DOHH2 (cell line): Measurements from ENCODE around the gene MYBPC2.

ENCODE experiments used
- H3F3A ChIP-seq: fragments of 200-600 bp; sonication (generic), shearing (Covaris generic); 2 replicates; pipeline ENCODE4 v1.6.0; 2016; ENCODE audit warnings: antibody characterized with exemption, mild to moderate bottlenecking; ENCODE audit not compliant: control insufficient read depth, insufficient read depth
- H3K27ac ChIP-seq: fragments of 200-600 bp; sonication (generic); 2 replicates; pipeline ENCODE4 v1.5.1; 2014; ENCODE audit warnings: low read depth, mild to moderate bottlenecking, low read length, moderate library complexity
- H3K27me3 ChIP-seq: fragments of 200-600 bp; sonication (generic); 2 replicates; pipeline ENCODE4 v1.6.1; 2014; ENCODE audit warnings: mild to moderate bottlenecking, low read length, mixed read lengths; ENCODE audit not compliant: control insufficient read depth
- H3K36me3 ChIP-seq: fragments of 200-600 bp; sonication (generic); 2 replicates; pipeline ENCODE4 v1.6.1; 2014; ENCODE audit warnings: mild to moderate bottlenecking, low read length, moderate library complexity, mixed read lengths; ENCODE audit not compliant: control insufficient read depth
- H3K4me1 ChIP-seq: fragments of 200-600 bp; sonication (generic); 2 replicates; pipeline ENCODE4 v1.6.1; 2014; ENCODE audit warnings: mild to moderate bottlenecking, low read length, mixed read lengths; ENCODE audit not compliant: control insufficient read depth
- H3K4me2 ChIP-seq: fragments of 200-600 bp; sonication (generic); 2 replicates; pipeline ENCODE4 v1.6.0; 2014; ENCODE audit warnings: mild to moderate bottlenecking, low read length, moderate library complexity
- H3K4me3 ChIP-seq: fragments of 200-600 bp; sonication (generic); 2 replicates; pipeline ENCODE4 v1.5.1; 2014; ENCODE audit warnings: mild to moderate bottlenecking, low read length, mixed read lengths
- H3K79me2 ChIP-seq: fragments of 200-600 bp; sonication (generic); 2 replicates; pipeline ENCODE4 v1.6.1; 2014; ENCODE audit warnings: mild to moderate bottlenecking, low read length, mixed read lengths; ENCODE audit not compliant: control insufficient read depth
- H3K9me2 ChIP-seq: fragments of 200-600 bp; sonication (generic); replicated peaks from 2 replicates; pipeline ENCODE4 v1.6.1; 2014; ENCODE audit warnings: mild to moderate bottlenecking, low read length, mixed read lengths; ENCODE audit not compliant: control insufficient read depth
- H3K9me3 ChIP-seq: fragments of 200-600 bp; sonication (generic); 2 replicates; pipeline ENCODE4 v1.6.1; 2014; ENCODE audit warnings: antibody characterized with exemption, low read length, mixed read lengths; ENCODE audit not compliant: control insufficient read depth, insufficient read depth
- H4K20me1 ChIP-seq: fragments of 200-600 bp; sonication (generic); 2 replicates; pipeline ENCODE4 v1.6.0; 2014; ENCODE audit warnings: low read depth, mild to moderate bottlenecking, antibody characterized with exemption, low read length, moderate library complexity; ENCODE audit not compliant: control insufficient read depth, insufficient read depth
- EZH2phosphoT487 ChIP-seq: fragments of 200-600 bp; sonication (generic); IDR thresholded peaks from 2 replicates; pipeline ENCODE4 v1.6.1; 2017; ENCODE audit warnings: borderline replicate concordance, mild to moderate bottlenecking, antibody characterized with exemption, low read length, moderate library complexity, mixed read lengths
- TF ChIP-seq, protein P1 (sequence below): fragments of 200-600 bp; sonication (generic); IDR thresholded peaks from one replicate; pipeline ENCODE4 v1.5.1; 2014; ENCODE audit warnings: antibody characterized with exemption, mild to moderate bottlenecking, low read depth, low read length; ENCODE audit not compliant: poor library complexity, severe bottlenecking

The MYBPC2 gene

DNA sequence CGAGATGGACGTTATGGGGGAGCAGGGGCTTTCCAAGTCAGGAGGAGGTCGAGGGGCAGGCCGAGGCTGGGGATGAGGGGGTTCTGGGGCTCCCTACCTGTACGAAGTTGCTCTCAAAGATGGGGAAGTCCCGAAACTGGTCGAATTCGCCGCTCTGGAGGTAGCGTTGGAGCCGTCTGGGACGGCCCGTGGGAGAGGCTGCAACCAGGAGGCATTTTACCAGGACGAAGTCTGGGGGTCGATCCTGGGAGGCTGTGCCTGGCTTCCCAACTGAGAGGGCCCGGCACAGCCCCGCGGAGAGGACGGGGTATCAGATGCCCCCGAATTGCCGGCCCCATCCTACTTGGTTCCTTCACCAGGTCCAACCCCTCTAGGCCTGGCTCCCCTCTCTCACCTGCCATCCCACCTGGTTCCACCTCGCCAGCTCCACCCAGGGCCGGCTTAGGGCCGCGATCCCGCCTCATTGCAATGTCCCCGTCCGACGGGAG is 43.1 kb downstream of the MYBPC2 start:
- H3K27ac ChIP-seq: no peak overlapping the region
- H3F3A ChIP-seq: peaks cover 5% of the 10 kb centered on the region; the same call in 1 of the 2 replicates
- peaks cover 35% of the 10 kb centered on the region for H3K36me3 ChIP-seq
- H3K4me1 ChIP-seq: peaks cover 10% of the 10 kb centered on the region
- TF ChIP-seq, protein P1, sequence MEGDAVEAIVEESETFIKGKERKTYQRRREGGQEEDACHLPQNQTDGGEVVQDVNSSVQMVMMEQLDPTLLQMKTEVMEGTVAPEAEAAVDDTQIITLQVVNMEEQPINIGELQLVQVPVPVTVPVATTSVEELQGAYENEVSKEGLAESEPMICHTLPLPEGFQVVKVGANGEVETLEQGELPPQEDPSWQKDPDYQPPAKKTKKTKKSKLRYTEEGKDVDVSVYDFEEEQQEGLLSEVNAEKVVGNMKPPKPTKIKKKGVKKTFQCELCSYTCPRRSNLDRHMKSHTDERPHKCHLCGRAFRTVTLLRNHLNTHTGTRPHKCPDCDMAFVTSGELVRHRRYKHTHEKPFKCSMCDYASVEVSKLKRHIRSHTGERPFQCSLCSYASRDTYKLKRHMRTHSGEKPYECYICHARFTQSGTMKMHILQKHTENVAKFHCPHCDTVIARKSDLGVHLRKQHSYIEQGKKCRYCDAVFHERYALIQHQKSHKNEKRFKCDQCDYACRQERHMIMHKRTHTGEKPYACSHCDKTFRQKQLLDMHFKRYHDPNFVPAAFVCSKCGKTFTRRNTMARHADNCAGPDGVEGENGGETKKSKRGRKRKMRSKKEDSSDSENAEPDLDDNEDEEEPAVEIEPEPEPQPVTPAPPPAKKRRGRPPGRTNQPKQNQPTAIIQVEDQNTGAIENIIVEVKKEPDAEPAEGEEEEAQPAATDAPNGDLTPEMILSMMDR: no peak
- TF ChIP-seq EZH2phosphoT487: no peak
- H4K20me1 ChIP-seq: peaks cover 11% of the 10 kb centered on the region
- H3K4me2 ChIP-seq: no peak overlapping the region
- H3K9me2 ChIP-seq: no peaks in the 10 kb centered on the region
- H3K79me2 ChIP-seq: peaks cover 40% of the 10 kb centered on the region
- peak overlapping the region; percentile 98 for H3K4me3 ChIP-seq
- H3K9me3 ChIP-seq: peaks cover 5% of the 10 kb centered on the region; the same call in 1 of the 2 replicates
- H3K27me3 ChIP-seq: peaks cover 6% of the 10 kb centered on the region; the same call in 1 of the 2 replicates

GRCh38 chr19:50476224-50476906 is 43.7 kb downstream of the MYBPC2 start, which contains the start of the genes EMC10 and GARIN5A:
Gene EMC10, plus strand, starts transcription at chr19:50476507. Its CDS starts 38 bp downstream, at chr19:50476545.
Gene GARIN5A, minus strand, starts transcription at chr19:50476848. Its CDS starts 460 bp downstream, at chr19:50476388.
- Histone ChIP-seq H4K20me1 (peaks cover 11% of the 10 kb centered on the region), H3K79me2 (peaks cover 40% of the 10 kb centered on the region), H3K9me3 (peaks cover 5% of the 10 kb centered on the region; the same call in 1 of the 2 replicates), H3K36me3 (peaks cover 41% of the 10 kb centered on the region), H3K4me1 (peaks cover 10% of the 10 kb centered on the region), H3K27me3 (peaks cover 6% of the 10 kb centered on the region; the same call in 1 of the 2 replicates), H3F3A (peaks cover 5% of the 10 kb centered on the region; the same call in 1 of the 2 replicates), H3K4me2 (peak within 1 kb of the TSS; percentile 88), H3K4me3 (peak within 1 kb of the TSS; percentile 98), H3K9me2 (no peaks in the 10 kb centered on the region), H3K27ac (peak within 1 kb of the TSS; percentile 80)
- no peak for TF ChIP-seq EZH2phosphoT487
- TF ChIP-seq, protein P1: no peak

DNA sequence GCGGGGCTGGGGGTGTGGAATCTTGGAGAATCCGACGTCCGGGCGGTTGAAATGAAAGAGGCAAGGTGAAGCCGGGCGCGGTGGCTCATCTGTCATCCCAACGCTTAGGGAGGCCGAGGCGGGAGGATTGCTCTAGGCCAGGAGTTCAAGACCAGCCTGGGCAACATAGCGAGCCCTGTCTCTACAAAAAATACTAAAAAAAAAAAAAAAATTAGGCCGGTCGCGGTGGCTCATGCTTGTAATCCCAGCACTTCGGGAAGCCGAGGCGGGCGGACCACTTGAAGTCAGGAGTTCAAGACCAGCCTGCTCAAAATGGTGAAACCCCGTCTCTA is 44.2 kb downstream of the MYBPC2 start:
- peaks cover 5% of the 10 kb centered on the region; the same call in 1 of the 2 replicates for H3K9me3 ChIP-seq
- peaks cover 6% of the 10 kb centered on the region; the same call in 1 of the 2 replicates for H3K27me3 ChIP-seq
- H3K4me2 ChIP-seq: peak overlapping the region; percentile 88
- H3K4me3 ChIP-seq: peak overlapping the region; percentile 98
- peaks cover 11% of the 10 kb centered on the region for H4K20me1 ChIP-seq
- peaks cover 2% of the 10 kb centered on the region; the same call in 1 of the 2 replicates for H3F3A ChIP-seq
- peaks cover 10% of the 10 kb centered on the region for H3K4me1 ChIP-seq
- H3K9me2 ChIP-seq: no peaks in the 10 kb centered on the region
- peaks cover 46% of the 10 kb centered on the region for H3K36me3 ChIP-seq
- TF ChIP-seq, protein P1: no peak
- no peak for TF ChIP-seq EZH2phosphoT487
- H3K79me2 ChIP-seq: peaks cover 40% of the 10 kb centered on the region
- peak overlapping the region; percentile 80 for H3K27ac ChIP-seq
